GM19438 (cell line): Measurements from ENCODE around the gene MGAT5.

Experiments
- ATAC-seq: cut with Tn5 transposase; IDR thresholded peaks from one replicate; pipeline ENCODE4 v1.9.1; 2021; ENCODE audit warnings: low read depth; ENCODE audit not compliant: unreplicated experiment

The MGAT5 gene, protein sequence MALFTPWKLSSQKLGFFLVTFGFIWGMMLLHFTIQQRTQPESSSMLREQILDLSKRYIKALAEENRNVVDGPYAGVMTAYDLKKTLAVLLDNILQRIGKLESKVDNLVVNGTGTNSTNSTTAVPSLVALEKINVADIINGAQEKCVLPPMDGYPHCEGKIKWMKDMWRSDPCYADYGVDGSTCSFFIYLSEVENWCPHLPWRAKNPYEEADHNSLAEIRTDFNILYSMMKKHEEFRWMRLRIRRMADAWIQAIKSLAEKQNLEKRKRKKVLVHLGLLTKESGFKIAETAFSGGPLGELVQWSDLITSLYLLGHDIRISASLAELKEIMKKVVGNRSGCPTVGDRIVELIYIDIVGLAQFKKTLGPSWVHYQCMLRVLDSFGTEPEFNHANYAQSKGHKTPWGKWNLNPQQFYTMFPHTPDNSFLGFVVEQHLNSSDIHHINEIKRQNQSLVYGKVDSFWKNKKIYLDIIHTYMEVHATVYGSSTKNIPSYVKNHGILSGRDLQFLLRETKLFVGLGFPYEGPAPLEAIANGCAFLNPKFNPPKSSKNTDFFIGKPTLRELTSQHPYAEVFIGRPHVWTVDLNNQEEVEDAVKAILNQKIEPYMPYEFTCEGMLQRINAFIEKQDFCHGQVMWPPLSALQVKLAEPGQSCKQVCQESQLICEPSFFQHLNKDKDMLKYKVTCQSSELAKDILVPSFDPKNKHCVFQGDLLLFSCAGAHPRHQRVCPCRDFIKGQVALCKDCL

DNA sequence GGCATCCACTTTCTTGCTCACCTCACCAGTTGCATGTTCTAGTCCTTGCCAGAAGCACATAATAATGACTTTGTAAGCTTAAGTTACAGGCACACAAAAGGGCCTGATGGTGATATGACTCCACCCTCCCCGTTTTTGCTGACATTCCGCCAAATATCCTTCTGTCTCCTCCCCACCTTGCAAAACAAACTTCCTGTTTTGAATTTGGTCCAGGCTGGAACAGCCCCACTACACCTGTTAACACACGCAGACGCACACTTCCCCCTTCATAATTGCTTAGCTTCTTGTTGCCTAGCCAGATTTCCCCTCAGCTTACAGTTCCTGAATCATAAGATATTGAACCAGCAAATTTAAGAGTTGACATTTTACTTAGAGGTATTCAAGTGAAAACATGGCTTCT, at the start of gene MGAT5:
Gene MGAT5 (plus strand): TSS at position 269 of the 400 bp plus-strand sequence. CDS start 332 bp downstream, outside the sequence.
- peak; percentile 26 for ATAC-seq

DNA sequence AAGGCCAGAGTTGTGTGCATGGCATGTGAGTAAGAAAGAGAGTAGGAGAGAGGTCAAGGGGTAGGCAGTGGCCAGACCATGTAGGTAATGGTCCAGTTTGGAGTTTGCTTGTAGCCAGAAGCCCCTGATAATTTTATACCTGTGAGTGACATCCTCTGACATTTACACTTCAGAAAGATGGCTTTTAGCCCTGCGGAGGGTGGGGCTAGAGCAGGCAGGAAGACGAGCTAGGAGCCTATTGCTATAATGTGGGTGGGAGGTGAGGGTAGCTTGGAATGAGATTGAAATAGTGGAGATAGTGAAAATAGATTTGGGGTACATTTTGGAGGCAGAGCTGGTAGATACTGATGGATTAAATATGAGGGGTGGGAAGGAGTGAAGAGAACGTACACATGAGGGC, 48.8 kb upstream of the MGAT5 start:
- ATAC-seq = no peak

DNA sequence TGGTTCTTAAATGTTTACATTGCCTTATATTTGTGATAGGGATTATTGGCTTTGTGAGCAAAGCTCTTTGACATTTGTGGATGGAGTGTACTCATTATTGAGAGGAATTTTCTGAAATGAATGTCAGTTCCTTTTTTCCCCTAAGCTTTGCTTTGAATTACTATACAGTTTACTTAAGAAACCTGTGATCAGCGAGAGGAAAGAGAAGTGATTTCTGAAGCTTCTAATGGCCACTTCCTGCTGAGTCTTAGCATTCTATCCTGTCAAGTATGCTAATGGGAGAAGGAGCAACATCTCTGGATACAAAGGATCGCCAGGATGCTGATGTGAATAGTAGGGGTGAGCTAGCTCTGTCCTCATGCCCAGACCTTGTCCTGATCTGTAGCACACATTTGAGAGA, 47.8 kb upstream of the MGAT5 start:
- no peak for ATAC-seq

DNA sequence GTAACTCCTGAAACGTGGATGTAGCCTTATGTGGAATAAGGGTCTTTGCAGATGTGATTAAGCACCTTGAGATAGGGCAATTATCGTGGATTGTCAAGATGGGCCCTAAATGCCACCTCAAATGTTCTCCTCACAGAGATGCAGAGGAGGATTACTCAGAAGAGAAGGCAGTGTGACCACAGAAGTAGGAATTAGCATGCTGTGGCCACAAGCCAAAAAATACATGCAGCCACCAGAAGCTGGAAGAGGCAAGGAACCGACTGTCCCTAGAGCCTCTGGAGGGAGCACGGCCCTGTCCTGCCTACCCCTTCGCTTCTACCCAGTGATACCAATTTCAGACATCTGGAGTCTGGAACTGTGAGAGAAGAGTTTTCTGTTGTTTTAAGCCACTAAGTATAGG, 47.3 kb upstream of the MGAT5 start:
- no peak for ATAC-seq

DNA sequence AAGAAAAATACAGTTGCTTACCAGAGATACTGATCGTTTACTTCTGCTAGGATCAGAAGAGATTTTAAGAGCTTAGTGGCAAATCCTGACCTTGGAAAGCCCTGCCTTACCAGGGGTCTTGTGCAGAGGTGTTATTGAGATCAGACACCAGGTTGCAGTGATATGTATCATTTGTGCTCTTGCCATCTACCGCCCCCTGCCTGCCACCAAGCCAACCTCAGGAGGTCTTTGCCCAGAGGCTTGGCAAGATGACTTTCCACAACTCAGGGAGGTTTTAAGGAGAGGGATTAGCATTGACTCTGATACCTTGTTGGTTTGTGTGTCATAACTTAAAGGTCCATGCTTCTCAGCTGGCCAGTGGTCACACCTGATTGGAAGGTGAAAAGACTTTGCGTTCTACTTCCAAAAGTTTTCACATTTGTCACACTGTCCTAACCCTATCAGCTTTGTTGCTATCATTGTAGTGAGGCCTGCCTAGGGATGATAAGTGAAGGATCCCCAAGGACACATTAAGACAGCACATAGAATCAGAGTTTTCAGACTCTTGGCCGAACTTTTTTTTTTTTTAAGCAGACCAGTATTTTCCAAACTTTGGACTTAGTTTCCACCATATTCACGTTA, 46.2 kb upstream of the MGAT5 start:
- ATAC-seq = peak; percentile 58

DNA sequence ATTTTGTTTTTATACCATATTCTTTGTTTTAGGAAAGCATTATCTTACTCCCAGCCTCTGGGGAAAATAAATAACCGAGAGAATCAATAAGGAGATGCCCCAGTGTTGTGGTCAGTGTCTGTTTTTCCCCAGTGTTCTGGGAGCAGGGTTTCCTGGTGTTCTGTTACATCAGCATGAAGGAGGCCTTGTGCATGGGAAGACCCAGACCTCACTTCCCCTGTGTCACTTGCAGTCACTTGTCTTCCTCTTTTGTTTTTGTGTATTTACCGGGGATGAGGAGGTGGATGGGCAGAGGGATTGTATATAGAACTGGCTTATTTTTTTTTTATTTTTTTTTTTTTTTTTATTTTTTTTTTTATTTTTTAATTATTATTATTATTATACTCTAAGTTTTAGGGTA, 45.0 kb upstream of the MGAT5 start:
- no peak for ATAC-seq

DNA sequence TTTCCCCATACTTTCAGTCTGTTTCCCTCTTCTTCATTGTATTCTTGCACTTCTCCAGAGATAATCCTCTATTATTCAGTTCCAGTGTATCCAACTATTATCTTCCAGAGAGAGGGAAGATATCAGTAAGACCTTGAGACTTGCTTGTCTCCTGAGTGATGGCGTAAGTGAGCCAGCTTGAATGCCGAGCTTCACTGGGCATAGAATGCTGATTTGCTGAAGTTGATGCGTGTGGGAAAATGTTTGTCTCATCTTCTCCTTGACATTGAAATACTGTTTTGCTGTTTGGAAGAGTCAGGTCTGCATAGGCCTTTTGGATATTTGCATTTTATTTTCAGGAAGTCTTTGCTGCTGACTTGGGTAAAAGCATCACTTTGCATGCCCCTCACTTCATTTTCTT, 41.1 kb upstream of the MGAT5 start:
- no peak for ATAC-seq

DNA sequence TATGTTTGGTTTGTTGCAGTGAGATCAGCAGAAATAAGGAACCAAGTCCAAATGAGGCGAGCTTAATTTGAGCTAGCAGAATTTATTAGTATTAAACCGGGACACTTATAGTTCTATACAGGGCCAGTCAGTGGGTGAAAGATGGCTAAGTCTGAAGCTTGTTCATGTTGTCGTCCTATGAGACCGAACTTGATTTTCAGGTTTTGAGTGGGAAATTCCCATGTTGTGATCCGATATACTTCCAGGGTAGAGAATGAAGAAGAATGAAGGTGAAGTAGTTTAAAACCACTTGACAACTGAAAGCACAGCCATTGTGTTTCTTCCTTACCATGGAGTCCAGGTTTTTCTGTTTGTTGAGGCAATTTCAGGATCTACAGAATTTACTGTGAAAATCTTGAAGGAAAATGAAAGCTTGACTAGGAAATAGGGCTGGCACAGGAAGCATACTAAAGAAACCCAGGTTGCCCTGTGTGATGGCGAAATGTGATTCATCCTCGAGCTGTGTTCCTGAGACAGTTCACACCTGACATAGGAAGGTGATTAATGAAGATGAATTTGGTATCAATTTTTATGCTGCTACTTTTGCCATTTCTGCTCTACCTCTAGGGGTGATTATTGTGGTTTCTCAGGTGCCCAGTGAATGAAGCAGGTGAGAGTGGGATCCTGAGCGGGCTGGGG, 37.6 kb upstream of the MGAT5 start:
- ATAC-seq = no peak

DNA sequence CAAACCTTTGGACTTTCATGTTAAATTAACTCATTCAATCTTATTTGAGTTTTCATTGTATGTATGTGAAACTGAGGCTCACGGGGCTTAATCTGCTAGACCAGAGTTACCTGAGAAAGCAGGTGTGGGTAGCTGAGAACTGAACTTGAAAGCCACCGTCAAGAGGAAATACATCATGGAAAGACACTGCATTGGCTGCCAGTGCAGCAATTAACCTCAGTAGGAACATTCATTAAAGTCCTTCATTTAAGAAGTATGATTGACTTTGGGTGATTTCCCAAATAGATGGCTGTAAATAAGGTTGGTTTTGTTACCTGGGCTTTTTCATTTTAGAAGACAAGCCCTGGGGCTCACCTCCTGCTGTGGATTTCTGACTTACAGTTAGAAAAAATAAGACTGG, 36.5 kb upstream of the MGAT5 start:
- ATAC-seq = no peak

DNA sequence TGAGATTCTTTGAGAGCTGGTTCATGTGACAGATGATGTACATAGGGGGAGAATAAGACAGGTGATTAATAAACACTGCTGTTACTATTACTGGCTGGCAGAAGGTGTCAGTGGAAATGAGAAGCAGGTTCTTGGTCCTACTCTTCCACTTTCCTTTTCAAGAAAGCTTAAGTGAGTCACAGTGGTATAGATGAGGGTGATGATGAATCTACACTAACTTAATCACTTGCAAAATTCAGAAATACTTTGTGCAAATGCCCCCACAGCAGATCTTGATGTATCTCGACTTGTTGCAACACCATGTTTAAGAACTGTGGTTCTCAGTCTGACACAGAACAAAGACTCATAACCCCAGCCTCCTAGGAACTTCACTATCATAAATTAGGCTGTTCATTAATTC, 35.9 kb upstream of the MGAT5 start:
- ATAC-seq = no peak

DNA sequence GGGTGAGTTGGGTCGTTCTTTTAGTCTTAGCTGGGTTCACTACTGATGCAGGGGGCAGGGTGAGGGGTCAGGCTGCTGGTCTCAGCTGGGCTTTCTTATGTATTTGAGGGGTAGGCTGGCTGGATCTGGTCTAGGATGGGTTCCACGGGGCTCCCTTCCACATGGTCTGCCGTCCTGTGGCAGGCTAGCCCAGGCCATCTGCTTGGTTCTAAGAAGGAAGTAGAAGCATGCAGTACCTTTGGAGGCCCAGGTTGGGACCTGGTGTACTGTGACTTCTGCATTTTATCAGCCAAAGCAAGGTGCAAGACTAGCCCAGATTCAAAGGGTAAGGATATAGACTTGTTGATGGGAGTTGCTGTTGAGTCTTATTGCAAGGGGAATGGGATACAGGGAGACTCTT, 35.5 kb upstream of the MGAT5 start:
- no peak for ATAC-seq

DNA sequence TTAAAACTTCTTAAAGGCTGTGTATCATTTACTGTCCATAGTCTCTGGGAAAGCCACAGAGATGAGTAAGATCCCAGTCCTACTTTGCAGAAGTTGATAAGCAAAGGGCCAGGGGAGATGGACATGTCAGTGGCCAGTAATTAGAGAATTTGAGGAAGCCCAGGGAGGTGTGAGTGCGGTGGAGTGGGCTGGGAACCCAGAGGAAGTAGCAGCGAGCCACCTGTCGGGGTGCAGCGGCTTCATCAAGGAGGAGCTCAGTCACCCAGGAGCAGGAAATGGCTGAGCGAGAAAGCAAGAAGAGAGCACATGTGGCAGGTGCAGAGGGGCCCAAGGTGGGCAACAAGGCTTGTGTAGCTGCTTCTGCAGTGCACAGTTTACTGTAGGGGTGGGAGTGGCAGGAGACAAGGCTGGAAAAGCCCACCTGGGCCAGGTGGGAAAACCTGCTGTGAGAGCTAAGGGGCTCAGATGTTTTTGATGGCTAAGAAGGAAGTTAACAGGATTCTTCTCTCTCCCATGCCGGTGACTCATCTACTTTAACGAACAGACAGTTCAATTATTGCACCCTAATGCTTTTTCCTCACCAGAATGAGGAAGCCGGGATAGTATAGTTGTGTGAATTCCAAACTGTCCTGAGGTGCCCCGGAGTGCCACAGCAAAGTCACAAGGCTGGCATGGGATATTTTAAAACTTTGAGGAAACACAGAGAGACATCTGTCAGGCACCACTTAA, 34.8 kb upstream of the MGAT5 start:
- peak; percentile 69 for ATAC-seq

DNA sequence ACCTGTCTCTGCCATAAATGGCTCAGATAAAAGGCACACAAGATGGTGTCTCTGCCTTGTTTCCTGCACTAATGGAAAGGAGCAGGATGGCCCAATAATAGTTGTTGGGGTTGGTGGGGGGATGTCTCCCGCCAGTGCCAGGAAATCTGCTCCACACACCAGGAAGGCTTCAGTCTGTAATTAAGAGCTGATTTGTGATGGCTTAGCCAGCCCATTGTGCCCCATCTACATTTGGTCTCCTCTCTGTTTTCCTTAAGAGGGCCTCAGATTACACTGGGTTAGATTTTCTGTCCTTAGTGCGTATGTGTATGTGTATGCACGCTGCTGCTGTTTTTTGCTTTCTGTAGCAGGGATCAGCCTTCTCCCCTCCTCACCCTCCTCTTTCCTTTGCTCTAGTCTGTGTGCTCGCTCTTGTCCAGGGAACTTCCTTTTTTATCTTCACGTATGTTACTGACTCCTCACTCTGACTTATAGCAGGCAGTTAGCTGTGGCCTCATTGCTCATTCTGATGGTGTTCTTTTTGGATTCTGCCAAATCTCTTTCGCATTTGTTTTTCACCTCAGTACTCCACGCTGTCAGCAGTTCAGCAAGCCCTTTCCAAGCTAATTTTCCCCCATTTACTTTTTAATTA, 33.4 kb upstream of the MGAT5 start:
- ATAC-seq = no peak

DNA sequence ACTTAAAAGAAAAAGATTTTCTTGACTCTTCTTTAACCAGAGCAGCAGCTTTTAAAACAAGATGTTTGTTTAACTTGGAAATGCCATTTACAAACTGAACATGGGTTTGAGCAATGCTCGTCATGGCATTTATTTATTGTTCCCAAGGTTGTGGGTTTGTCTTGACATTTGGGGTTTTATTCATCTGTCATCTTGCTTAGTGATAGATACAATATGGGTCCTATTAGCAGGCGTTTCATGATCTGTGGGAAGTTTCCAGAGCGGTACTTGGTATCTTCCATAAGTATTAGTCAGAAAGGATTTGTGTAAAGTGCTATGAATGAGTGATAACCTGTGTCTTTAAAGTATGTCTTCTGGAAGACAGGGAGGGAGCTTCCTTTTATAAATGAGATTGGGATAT, 29.9 kb upstream of the MGAT5 start:
- no peak for ATAC-seq

DNA sequence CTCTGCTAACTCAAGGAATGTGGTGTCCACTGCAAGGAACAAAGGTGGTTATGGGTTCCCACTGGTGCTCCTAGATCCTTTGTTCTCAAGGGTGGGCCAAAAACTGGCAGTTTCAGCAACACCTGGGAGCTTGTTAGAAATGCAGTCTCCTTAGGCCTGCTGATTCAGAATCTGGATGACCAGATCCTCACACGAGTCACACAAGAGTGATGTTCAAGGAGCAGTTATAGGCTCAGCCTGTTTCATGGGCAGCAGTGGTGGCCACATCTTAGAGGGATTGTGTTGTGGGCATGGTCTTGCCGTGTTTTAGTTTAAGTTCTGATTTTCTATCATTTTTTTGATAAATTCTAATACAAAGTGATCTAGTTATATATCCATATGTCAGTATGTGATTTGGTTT, 28.7 kb upstream of the MGAT5 start:
- ATAC-seq = no peak

DNA sequence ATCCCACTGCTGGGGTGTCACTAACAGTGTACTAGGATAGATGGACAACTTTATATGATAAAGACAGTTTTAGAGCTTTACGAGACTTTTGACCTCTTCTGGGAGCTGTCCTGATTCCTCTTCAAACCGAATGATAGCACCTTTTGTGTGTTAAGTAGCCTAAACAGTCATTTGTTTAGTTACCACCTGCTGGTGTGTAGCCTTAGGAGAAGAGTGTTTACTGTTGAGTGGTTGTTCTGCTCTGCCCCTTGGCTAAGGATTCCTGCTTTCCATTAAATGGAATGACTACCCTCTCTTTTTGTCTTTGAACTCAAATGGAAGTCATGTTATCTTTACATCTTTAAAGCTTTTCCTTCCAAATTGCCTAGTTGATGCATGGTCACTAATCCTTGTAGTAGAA, 28.0 kb upstream of the MGAT5 start:
- no peak for ATAC-seq

DNA sequence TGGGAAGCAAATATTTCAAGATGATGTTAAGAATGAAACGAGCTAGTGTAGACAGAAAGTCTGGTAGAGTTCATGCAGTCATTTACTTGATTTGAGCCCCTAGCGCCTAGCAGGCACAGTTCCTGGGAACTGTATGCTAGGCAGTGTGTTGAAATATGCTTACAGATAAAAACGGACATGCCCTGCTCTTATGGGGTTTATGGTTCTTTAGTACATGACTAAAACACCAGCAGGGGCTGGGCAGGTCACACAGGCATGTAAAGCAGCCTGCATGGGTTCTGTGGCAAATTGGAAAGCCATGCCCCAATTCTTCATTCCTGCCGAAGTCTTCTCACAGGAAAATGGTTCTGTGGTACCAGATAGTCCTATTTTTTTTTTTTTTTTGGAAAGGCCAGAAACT, 27.3 kb upstream of the MGAT5 start:
- no peak for ATAC-seq

DNA sequence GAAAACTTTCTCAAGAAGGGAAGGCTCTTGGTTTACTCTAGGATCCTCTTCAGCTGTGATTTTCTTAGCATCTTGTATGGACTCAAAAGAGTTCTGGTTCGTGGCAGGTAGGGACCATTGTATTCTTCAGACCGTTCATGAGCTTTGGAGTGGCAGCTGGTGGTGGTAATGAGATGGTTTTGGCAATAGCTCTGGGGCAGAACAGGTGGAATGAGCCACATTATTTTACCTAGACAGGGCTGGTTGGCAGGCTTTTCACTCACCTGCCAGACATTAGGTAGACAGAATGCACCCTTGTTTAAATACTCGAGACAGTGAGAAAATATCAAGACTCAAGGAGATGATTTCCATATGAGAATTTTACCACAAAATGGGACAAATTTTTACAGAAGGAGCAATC, 26.2 kb upstream of the MGAT5 start:
- no peak for ATAC-seq

DNA sequence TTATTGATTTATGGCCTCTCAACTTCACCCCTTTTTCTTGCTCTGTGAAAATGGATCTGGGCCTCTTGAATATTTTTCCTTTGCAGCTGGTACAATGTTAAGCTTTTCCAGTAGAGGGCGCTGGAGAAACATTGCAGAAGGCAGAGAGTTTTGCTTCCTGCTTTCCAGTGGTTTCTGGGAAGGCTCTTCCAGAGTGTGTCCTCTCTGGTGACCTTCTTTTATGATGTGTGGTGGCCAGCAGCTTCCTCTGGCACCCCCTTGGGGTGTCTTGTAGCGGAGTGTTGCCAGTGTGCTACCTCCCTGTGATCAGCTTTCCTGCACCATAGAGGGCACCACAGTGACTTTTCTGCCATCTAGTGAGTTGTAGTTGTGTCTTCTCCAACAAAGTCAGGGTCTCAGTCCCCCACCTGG, 25.4 kb upstream of the MGAT5 start:
- ATAC-seq = no peak

DNA sequence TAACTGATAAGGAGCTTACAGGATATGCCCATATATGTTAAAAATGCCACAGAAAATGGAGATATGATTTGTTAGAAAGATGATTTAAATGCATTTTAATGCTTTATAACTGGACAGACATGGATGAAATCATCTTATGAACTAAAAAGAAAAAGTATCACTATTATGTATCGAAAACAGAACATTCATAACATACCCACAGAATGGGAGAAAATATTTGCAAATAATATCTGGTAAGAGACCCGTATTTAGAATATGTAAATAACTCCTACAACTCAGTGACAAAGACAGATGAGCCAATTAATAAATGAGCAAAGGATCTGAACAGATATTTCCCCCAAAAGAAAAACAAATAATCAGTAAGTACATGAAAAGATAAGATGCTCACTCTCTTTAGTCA, 24.3 kb upstream of the MGAT5 start:
- no peak for ATAC-seq
